HEK293 (cell line): ENCODE results near the gene CMTM1.
"Not testable (repeated sequence)": the region's sequence is repeated elsewhere in the genome, so short reads cannot be mapped to it uniquely, and the experiment has no call there.

Source experiments
- CTCF ChIA-PET: fragments of 350-600 bp; formaldehyde crosslinking; extraction: SDS; loops from one replicate; lab custom pipeline; 2021; ENCODE audit warnings: antibody characterized with exemption; lab: Yijun Ruan, JAX
- POLR2A ChIA-PET: fragments of 300-600 bp; formaldehyde crosslinking; extraction: SDS; loops from one replicate; lab custom pipeline; 2020; ENCODE audit warnings: antibody characterized with exemption, inconsistent platforms; lab: Yijun Ruan, JAX
- H3K27ac ChIP-seq: fragments of 200-500 bp; sonication (Bioruptor generic); 2 replicates; pipeline ENCODE4 v1.5.1; 2014; ENCODE audit warnings: low read depth, low read length, control low read depth, inconsistent platforms; ENCODE audit errors: extremely low read depth
- H3K36me3 ChIP-seq, 2 experiments: fragments of 200-500 bp in 1 of 2; sonication (Bioruptor generic) in 1 of 2; 1 replicate in 1 of 2; 2 replicates in 1 of 2; pipeline ENCODE4 v1.5.1; 2014 to 2017; ENCODE audit warnings: inconsistent platforms in 2 of 2, low read length in 2 of 2; ENCODE audit not compliant: control insufficient read depth in 2 of 2, insufficient read depth in 1 of 2
- H3K4me1 ChIP-seq: fragments of 200-500 bp; sonication (Bioruptor generic); 2 replicates; pipeline ENCODE4 v1.5.1; 2014; ENCODE audit warnings: mild to moderate bottlenecking, low read length, inconsistent platforms; ENCODE audit not compliant: control insufficient read depth, insufficient read depth
- H3K4me3 ChIP-seq: 2 replicates; pipeline ENCODE4 v1.5.1; 2011; ENCODE audit warnings: low read depth, mild to moderate bottlenecking, control low read depth, low read length, moderate library complexity
- H3K9me3 ChIP-seq: fragments of 200-500 bp; sonication (Bioruptor generic); 2 replicates; pipeline ENCODE4 v1.5.1; 2014; ENCODE audit warnings: low read depth, low read length, inconsistent platforms; ENCODE audit not compliant: control insufficient read depth, insufficient read depth
- OVOL3 ChIP-seq: fragments of 450-650 bp; formaldehyde crosslinking; IDR thresholded peaks from 2 replicates; pipeline ENCODE4 v1.5.1; 2016; ENCODE audit warnings: missing biosample characterization, missing genetic modification characterization
- REPIN1 ChIP-seq: fragments of 450-650 bp; formaldehyde crosslinking; IDR thresholded peaks from 2 replicates; pipeline ENCODE4 v1.5.1; 2017; ENCODE audit warnings: missing biosample characterization, missing genetic modification characterization, low read depth
- ZFHX2 ChIP-seq: fragments of 450-650 bp; formaldehyde crosslinking; conservative IDR thresholded peaks from 2 replicates; pipeline ENCODE4 v1.5.1; 2016; ENCODE audit warnings: missing biosample characterization, missing genetic modification characterization
- ZNF114 ChIP-seq: fragments of 450-650 bp; formaldehyde crosslinking; IDR thresholded peaks from 2 replicates; pipeline ENCODE4 v1.5.0; 2017; ENCODE audit warnings: missing biosample characterization, missing genetic modification characterization
- ZNF138 ChIP-seq: fragments of 450-650 bp; formaldehyde crosslinking; IDR thresholded peaks from 2 replicates; pipeline ENCODE4 v1.5.1; 2016; ENCODE audit warnings: missing biosample characterization, missing genetic modification characterization, borderline replicate concordance
- ZNF169 ChIP-seq: fragments of 450-650 bp; formaldehyde crosslinking; IDR thresholded peaks from 2 replicates; pipeline ENCODE4 v1.5.1; 2016; ENCODE audit warnings: missing biosample characterization, missing genetic modification characterization
- ZNF174 ChIP-seq: fragments of 450-650 bp; formaldehyde crosslinking; IDR thresholded peaks from 2 replicates; pipeline ENCODE4 v1.5.0; 2017; ENCODE audit warnings: missing biosample characterization, mild to moderate bottlenecking, missing genetic modification characterization
- ZNF19 ChIP-seq: fragments of 450-650 bp; formaldehyde crosslinking; IDR thresholded peaks from 2 replicates; pipeline ENCODE4; 2016; ENCODE audit warnings: missing biosample characterization, missing genetic modification characterization, low read depth
- ZNF202 ChIP-seq: fragments of 450-650 bp; formaldehyde crosslinking; IDR thresholded peaks from 2 replicates; pipeline ENCODE4 v1.5.1; 2016; ENCODE audit warnings: missing biosample characterization, missing genetic modification characterization, borderline replicate concordance
- ZNF274 ChIP-seq, 2 experiments: fragments of 200-500 bp in 1 of 2; fragments of 450-650 bp in 1 of 2; sonication (Bioruptor generic) in 1 of 2; formaldehyde crosslinking in 1 of 2; IDR thresholded peaks; 2 replicates each; pipeline versions ENCODE4 v1.5.1 to v1.6.1; 2014 to 2016; ENCODE audit warnings: borderline replicate concordance in 1 of 2, inconsistent platforms in 1 of 2, low read length in 1 of 2, missing biosample characterization in 1 of 2, missing genetic modification characterization in 1 of 2
- ZNF324 ChIP-seq: fragments of 450-650 bp; formaldehyde crosslinking; IDR thresholded peaks from 2 replicates; pipeline ENCODE4 v1.5.1; 2016; ENCODE audit warnings: missing biosample characterization, missing genetic modification characterization
- ZNF350 ChIP-seq: fragments of 450-650 bp; formaldehyde crosslinking; IDR thresholded peaks from 2 replicates; pipeline ENCODE4 v1.5.0; 2017; ENCODE audit warnings: missing biosample characterization, mild to moderate bottlenecking, missing genetic modification characterization
- ZNF354C ChIP-seq: fragments of 450-650 bp; formaldehyde crosslinking; IDR thresholded peaks from 2 replicates; pipeline ENCODE4 v1.5.1; 2016; ENCODE audit warnings: missing biosample characterization, missing genetic modification characterization, low read depth, borderline replicate concordance
- ZNF571 ChIP-seq: fragments of 450-650 bp; formaldehyde crosslinking; IDR thresholded peaks from 2 replicates; pipeline ENCODE4 v1.5.0; 2017; ENCODE audit warnings: missing biosample characterization, missing genetic modification characterization
- ZNF654 ChIP-seq: fragments of 450-650 bp; formaldehyde crosslinking; IDR thresholded peaks from 2 replicates; pipeline ENCODE4 v1.5.1; 2016; ENCODE audit warnings: low read depth, missing biosample characterization, missing genetic modification characterization
- ZNF777 ChIP-seq: fragments of 450-650 bp; formaldehyde crosslinking; IDR thresholded peaks from 2 replicates; pipeline ENCODE4 v1.5.1; 2017; ENCODE audit warnings: missing biosample characterization, missing genetic modification characterization, borderline replicate concordance
- TF ChIP-seq, protein P1 (sequence below): fragments of 450-650 bp; formaldehyde crosslinking; IDR thresholded peaks from 2 replicates; pipeline ENCODE4 v1.5.1; 2016; ENCODE audit warnings: missing biosample characterization, missing genetic modification characterization, low read depth
- TF ChIP-seq, protein P2 (sequence below): fragments of 450-650 bp; formaldehyde crosslinking; IDR thresholded peaks from 2 replicates; pipeline ENCODE4 v1.5.1; 2016; ENCODE audit warnings: missing biosample characterization, missing genetic modification characterization

The CMTM1 gene

DNA sequence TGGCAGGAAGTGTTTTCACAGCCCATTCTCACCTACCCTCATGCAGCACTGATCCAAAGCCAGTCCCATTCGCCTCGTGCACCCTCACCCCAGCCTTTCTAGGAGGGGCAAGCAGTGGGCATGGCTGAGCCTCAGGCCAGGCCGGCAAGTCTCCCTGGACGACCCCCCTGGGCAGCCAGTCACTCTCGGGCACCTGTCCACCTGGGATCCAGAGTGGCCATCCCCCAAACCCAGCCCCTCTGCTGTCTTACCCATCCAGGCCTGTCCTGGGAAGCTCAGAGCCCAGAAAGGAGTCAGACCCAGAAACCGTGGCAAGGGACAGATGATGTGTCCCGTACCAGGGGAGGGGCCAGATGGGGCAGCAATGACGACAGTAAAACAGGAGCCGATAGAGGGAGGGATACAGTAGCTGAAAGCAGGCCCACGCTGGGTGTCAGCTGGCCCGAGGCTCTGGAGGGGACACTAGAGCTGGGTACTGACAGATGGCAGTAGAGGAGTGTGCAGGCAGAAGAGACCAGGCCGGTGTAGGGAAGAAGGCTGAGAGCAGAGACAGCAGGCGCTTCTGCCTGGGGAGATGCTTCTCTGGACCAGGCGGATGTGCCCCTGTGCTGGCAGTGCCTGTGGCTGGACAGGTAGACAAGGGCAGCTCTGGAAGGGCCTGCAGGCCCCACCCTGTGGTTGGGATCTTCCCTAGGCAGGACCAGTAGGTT is 44.0 kb downstream of the CMTM1 start:
- no peak overlapping the region for H3K4me3 ChIP-seq
- no peak for TF ChIP-seq ZNF138 (tag by site-specific recombination)
- TF ChIP-seq, protein P1, sequence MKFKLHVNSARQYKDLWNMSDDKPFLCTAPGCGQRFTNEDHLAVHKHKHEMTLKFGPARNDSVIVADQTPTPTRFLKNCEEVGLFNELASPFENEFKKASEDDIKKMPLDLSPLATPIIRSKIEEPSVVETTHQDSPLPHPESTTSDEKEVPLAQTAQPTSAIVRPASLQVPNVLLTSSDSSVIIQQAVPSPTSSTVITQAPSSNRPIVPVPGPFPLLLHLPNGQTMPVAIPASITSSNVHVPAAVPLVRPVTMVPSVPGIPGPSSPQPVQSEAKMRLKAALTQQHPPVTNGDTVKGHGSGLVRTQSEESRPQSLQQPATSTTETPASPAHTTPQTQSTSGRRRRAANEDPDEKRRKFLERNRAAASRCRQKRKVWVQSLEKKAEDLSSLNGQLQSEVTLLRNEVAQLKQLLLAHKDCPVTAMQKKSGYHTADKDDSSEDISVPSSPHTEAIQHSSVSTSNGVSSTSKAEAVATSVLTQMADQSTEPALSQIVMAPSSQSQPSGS, result no peak
- no peak for TF ChIP-seq ZNF114 (tag by site-specific recombination)
- TF ChIP-seq ZNF202 (tag by site-specific recombination), result no peak
- no peak for TF ChIP-seq ZNF324 (tag by site-specific recombination)
- TF ChIP-seq ZNF174 (tag by site-specific recombination), result no peak
- TF ChIP-seq ZNF777 (tag by site-specific recombination), result no peak
- TF ChIP-seq ZNF571, result no peak
- TF ChIP-seq ZFHX2, result no peak
- TF ChIP-seq ZNF354C (tag by site-specific recombination), result no peak
- TF ChIP-seq ZNF274 (IDR thresholded peaks at IDR 0.05; ENCODE audit: low read length), result no peak
- TF ChIP-seq ZNF274 (tag by site-specific recombination; IDR thresholded peaks at IDR 0.05; ENCODE audit: borderline replicate concordance), result no peak
- TF ChIP-seq ZNF169, result no peak
- TF ChIP-seq ZNF350 (tag by site-specific recombination), result no peak
- no peak for TF ChIP-seq OVOL3 (tag by site-specific recombination)
- TF ChIP-seq, protein P2, sequence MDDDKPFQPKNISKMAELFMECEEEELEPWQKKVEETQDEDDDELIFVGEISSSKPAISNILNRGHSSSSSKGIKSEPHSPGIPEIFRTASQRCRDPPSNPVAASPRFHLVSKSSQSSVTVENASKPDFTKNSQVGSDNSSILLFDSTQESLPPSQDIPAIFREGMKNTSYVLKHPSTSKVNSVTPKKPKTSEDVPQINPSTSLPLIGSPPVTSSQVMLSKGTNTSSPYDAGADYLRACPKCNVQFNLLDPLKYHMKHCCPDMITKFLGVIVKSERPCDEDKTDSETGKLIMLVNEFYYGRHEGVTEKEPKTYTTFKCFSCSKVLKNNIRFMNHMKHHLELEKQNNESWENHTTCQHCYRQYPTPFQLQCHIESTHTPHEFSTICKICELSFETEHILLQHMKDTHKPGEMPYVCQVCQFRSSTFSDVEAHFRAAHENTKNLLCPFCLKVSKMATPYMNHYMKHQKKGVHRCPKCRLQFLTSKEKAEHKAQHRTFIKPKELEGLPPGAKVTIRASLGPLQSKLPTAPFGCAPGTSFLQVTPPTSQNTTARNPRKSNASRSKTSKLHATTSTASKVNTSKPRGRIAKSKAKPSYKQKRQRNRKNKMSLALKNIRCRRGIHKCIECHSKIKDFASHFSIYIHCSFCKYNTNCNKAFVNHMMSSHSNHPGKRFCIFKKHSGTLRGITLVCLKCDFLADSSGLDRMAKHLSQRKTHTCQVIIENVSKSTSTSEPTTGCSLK (tag by site-specific recombination), result no peak
- no peak for TF ChIP-seq ZNF654 (tag by site-specific recombination)
- TF ChIP-seq REPIN1 (tag by site-specific recombination), result no peak
- TF ChIP-seq ZNF19 (tag by site-specific recombination), result no peak
- ChIA-PET POLR2A (interaction anchor here (0.6 kb wide), 1 partner anchor 258 kb away, joined by 3 read pairs; no protein-coding TSS in a partner anchor), CTCF (interaction anchor here (0.6 to 4.2 kb wide), 3 partner anchors 53 to 257 kb away, joined by 3 to 13 read pairs (median 5); no protein-coding TSS in a partner anchor)
- no peaks in the 10 kb centered on the region for H3K9me3 ChIP-seq
- no peak overlapping the region for H3K27ac ChIP-seq
- no peaks in the 10 kb centered on the region for H3K4me1 ChIP-seq
- H3K36me3 ChIP-seq, result peaks cover 5 to 65% of the 10 kb centered on the region in 2 experiments; a peak in 2 of 3 replicates

DNA sequence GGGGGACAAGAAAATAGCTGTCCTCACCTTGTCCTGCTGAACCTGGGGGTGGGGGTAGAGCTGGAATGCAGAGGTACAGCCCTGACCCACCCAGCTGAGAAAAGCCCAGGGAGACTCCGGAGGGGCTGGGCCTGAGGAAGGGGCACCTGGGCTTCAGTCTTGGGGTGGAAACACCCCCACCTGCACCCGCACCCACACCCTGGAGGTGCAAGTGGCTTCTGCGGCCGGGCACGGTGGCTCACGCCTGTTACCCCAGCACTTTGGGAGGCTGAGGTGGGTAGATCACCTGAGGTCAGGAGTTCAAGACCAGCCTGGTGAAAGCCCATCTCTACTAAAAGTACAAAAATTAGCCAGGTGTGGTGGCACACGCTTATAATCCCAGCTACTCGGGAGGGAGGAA is 45.7 kb downstream of the CMTM1 start:
- CTCF ChIA-PET, result interaction anchor here (0.6 to 0.7 kb wide), 2 partner anchors 41 to 117 kb away, joined by 3 read pairs; no protein-coding TSS in a partner anchor
- H3K4me3 ChIP-seq, H3K9me3 ChIP-seq, H3K27ac ChIP-seq, H3K4me1 ChIP-seq, POLR2A ChIA-PET: not testable (repeated sequence)
- peaks cover 5 to 77% of the 10 kb centered on the region in 2 experiments; a peak in 2 of 3 replicates for H3K36me3 ChIP-seq
